H9 (cell line): ENCODE measurements around the gene DBNL. TPM values are rescaled to one million over a fixed set of nuclear protein-coding genes. Genes with fewer than 3 reads are reported as not detected.

ENCODE experiments used
- DNase-seq: peaks from one replicate; pipeline ENCODE4 v3.0.0-alpha.2; 2017
- H2AFZ ChIP-seq: one replicate; pipeline ENCODE4 v1.6.1; 2013; ENCODE audit warnings: mild to moderate bottlenecking, low read length, control low read depth, moderate library complexity
- H2AK5ac ChIP-seq: 2 replicates; pipeline ENCODE4 v1.6.1; 2013; ENCODE audit warnings: low read length, control low read depth, mixed read lengths; ENCODE audit not compliant: insufficient read length
- H2BK120ac ChIP-seq: one replicate; pipeline ENCODE4 v1.6.1; 2013; ENCODE audit warnings: low read depth, mild to moderate bottlenecking, low read length, control low read depth, inconsistent platforms; ENCODE audit not compliant: poor library complexity, severe bottlenecking
- H2BK12ac ChIP-seq: 2 replicates; pipeline ENCODE4 v1.6.1; 2013; ENCODE audit warnings: low read length, control low read depth, mixed read lengths, low read depth; ENCODE audit not compliant: insufficient read length
- H2BK15ac ChIP-seq: 2 replicates; pipeline ENCODE4 v1.6.1; 2013; ENCODE audit warnings: low read depth, low read length, control low read depth
- H2BK20ac ChIP-seq: one replicate; pipeline ENCODE4 v1.6.1; 2013; ENCODE audit warnings: low read depth, mild to moderate bottlenecking, low read length, control low read depth, inconsistent platforms; ENCODE audit not compliant: poor library complexity, severe bottlenecking
- H2BK5ac ChIP-seq: 2 replicates; pipeline ENCODE4 v1.6.1; 2013; ENCODE audit warnings: low read length, control low read depth, mixed read lengths; ENCODE audit not compliant: insufficient read length
- H3K14ac ChIP-seq: 2 replicates; pipeline ENCODE4 v1.6.1; 2013; ENCODE audit warnings: low read length, control low read depth; ENCODE audit not compliant: insufficient read depth
- H3K18ac ChIP-seq: 2 replicates; pipeline ENCODE4 v1.6.1; 2013; ENCODE audit warnings: low read depth, mild to moderate bottlenecking, mixed read lengths, low read length, control low read depth; ENCODE audit not compliant: insufficient read length
- H3K23ac ChIP-seq: 2 replicates; pipeline ENCODE4 v1.6.1; 2013; ENCODE audit warnings: low read length, control low read depth, mixed read lengths, low read depth; ENCODE audit not compliant: insufficient read length
- H3K23me2 ChIP-seq: 2 replicates; pipeline ENCODE4 v1.6.1; 2013; ENCODE audit warnings: low read depth, mild to moderate bottlenecking, mixed read lengths, low read length, control low read depth; ENCODE audit not compliant: insufficient read length, poor library complexity, severe bottlenecking
- H3K27ac ChIP-seq: 2 replicates; pipeline ENCODE4 v1.5.1; 2013; ENCODE audit warnings: low read length, control low read depth, mixed read lengths, low read depth; ENCODE audit not compliant: insufficient read length
- H3K27me3 ChIP-seq: 2 replicates; pipeline ENCODE4 v1.6.1; 2013; ENCODE audit warnings: low read length, control low read depth, inconsistent platforms; ENCODE audit not compliant: insufficient read depth
- H3K4ac ChIP-seq: 2 replicates; pipeline ENCODE4 v1.6.1; 2013; ENCODE audit warnings: low read depth, mild to moderate bottlenecking, control low read depth, inconsistent platforms, low read length, moderate library complexity
- H3K4me1 ChIP-seq: 2 replicates; pipeline ENCODE4 v1.6.1; 2013; ENCODE audit warnings: low read length, control low read depth, inconsistent platforms; ENCODE audit not compliant: insufficient read depth
- H3K4me2 ChIP-seq: 2 replicates; pipeline ENCODE4 v1.6.1; 2013; ENCODE audit warnings: low read length, control low read depth, mixed read lengths; ENCODE audit not compliant: insufficient read length, insufficient read depth
- H3K56ac ChIP-seq: 2 replicates; pipeline ENCODE4 v1.6.1; 2013; ENCODE audit warnings: low read depth, mild to moderate bottlenecking, mixed read lengths, low read length, control low read depth; ENCODE audit not compliant: insufficient read length
- H3K79me1 ChIP-seq: 2 replicates; pipeline ENCODE4 v1.6.1; 2013; ENCODE audit warnings: low read depth, mild to moderate bottlenecking, moderate library complexity, low read length, control low read depth, inconsistent platforms; ENCODE audit not compliant: insufficient read depth, poor library complexity, severe bottlenecking
- H3K79me2 ChIP-seq: 2 replicates; pipeline ENCODE4 v1.6.1; 2013; ENCODE audit warnings: low read length, control low read depth, inconsistent platforms; ENCODE audit not compliant: insufficient read depth
- H3K9ac ChIP-seq: 2 replicates; pipeline ENCODE4 v1.6.1; 2013; ENCODE audit warnings: low read length, control low read depth, mixed read lengths; ENCODE audit not compliant: insufficient read length; ENCODE audit errors: extremely low read depth
- H3K9me3 ChIP-seq: one replicate; pipeline ENCODE4 v1.6.1; 2013; ENCODE audit warnings: low read depth, low read length, inconsistent platforms; ENCODE audit not compliant: control insufficient read depth
- H3T11ph ChIP-seq: one replicate; pipeline ENCODE4 v1.6.1; 2013; ENCODE audit warnings: mild to moderate bottlenecking, low read length, control low read depth, inconsistent platforms
- H4K20me1 ChIP-seq: one replicate; pipeline ENCODE4 v1.6.1; 2013; ENCODE audit not compliant: control insufficient read depth, insufficient read length, insufficient read depth
- H4K5ac ChIP-seq: 2 replicates; pipeline ENCODE4 v1.6.1; 2013; ENCODE audit warnings: low read depth, mild to moderate bottlenecking, mixed read lengths, low read length, control low read depth; ENCODE audit not compliant: insufficient read length
- H4K8ac ChIP-seq: replicated peaks from 2 replicates; pipeline ENCODE4 v1.6.1; 2013; ENCODE audit warnings: low read length, control low read depth, mixed read lengths, low read depth; ENCODE audit not compliant: insufficient read length
- H4K91ac ChIP-seq: 2 replicates; pipeline ENCODE4 v1.6.1; 2013; ENCODE audit warnings: low read depth, mild to moderate bottlenecking, moderate library complexity, mixed read lengths, low read length, control low read depth; ENCODE audit not compliant: insufficient read length
- H3K27ac Mint-ChIP-seq, 3 experiments: 2 replicates in 2 of 3; 3 replicates in 1 of 3; pipeline ENCODE4 v1.8.0; 2020 to 2021; ENCODE audit warnings: mixed read lengths in 3 of 3, mild to moderate bottlenecking in 1 of 3, moderate library complexity in 1 of 3
- H3K27me3 Mint-ChIP-seq: 2 replicates; pipeline ENCODE4 v1.8.0; 2021; ENCODE audit warnings: low read depth, mild to moderate bottlenecking, moderate library complexity, mixed read lengths
- H3K36me3 Mint-ChIP-seq, 3 experiments: 2 replicates in 2 of 3; 3 replicates in 1 of 3; pipeline ENCODE4 v1.8.0; 2020 to 2021; ENCODE audit warnings: low read depth in 3 of 3, mixed read lengths in 3 of 3; ENCODE audit not compliant: insufficient read depth in 1 of 3
- H3K4me1 Mint-ChIP-seq, 2 experiments: 2 replicates each; pipeline ENCODE4 v1.8.0; 2020; ENCODE audit warnings: mixed read lengths in 2 of 2
- H3K4me3 Mint-ChIP-seq, 2 experiments: 2 replicates in 1 of 2; 3 replicates in 1 of 2; pipeline ENCODE4 v1.8.0; 2020 to 2021; ENCODE audit warnings: mild to moderate bottlenecking in 2 of 2, mixed read lengths in 2 of 2, moderate library complexity in 1 of 2
- H3K9me3 Mint-ChIP-seq, 2 experiments: 2 replicates in 1 of 2; 3 replicates in 1 of 2; pipeline ENCODE4 v1.8.0; 2020; ENCODE audit warnings: mild to moderate bottlenecking in 2 of 2, mixed read lengths in 2 of 2, moderate library complexity in 1 of 2
- WGBS: extraction: QIAGEN DNeasy Blood & Tissue Kit; methylation state at CpG from one replicate; pipeline ENCODE4 v1.1.7; 2013; ENCODE audit warnings: missing lambda C conversion rate, low lambda C conversion rate, mixed read lengths; ENCODE audit not compliant: insufficient read length; ENCODE audit errors: extremely low coverage; 5-methylcytosine and 5-hydroxymethylcytosine counted together
- total RNA-seq: library from RNA; stranded (reverse); gene quantifications from 2 replicates; pipeline ENCODE4 v1.2.1, GENCODE V29; 2021
- TF ChIP-seq, protein P1 (sequence below): fragments of 200-600 bp; sonication (generic); conservative IDR thresholded peaks from 3 replicates; pipeline ENCODE4 v1.8.0; 2021; ENCODE audit warnings: antibody characterized with exemption, mild to moderate bottlenecking

DBNL gene
- total RNA-seq, 1 experiment from 2014 or later = 51.3 TPM

DNA sequence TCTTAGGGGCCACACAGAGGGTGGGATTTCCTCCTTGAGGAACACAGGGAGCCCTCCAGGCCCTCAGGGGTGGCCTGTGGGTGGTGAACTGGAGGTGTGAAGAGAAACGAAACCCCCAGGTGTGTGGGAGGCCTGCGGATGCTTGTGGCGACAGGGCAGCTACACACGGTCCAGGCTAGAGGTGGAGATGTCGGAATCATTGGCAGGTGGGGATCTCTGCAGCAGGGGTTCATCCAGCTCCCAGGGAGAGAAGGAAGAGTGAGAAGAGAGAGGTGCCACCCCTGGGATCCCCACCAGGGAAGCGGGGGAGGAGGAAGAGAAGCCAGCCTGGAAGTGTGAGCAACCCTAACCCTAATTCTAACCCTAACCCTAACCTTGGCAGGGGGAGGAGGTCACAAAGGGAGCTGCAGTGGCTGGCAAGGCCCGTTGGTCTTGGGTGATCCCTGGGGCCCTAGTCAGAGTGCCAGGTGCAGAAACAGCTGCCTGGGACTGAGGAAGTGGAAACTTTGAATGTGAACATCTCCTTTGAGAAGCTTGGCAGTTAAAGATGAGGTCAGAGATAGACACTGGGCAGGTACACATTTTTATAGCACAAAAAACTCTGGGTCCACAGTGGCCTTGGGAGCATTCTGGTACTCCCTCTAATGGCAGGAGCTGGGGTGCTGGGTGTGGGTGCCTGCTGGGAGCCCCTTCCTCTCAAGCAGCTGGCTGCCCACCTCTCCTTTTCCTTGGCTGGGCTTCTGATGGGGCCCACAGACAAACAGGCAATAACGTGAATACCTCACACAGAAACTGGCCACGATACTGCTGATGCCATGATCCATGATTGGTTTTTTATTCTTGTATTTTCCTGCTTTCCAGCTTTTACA is 52.8 kb downstream of the DBNL start:
- no peaks in the 10 kb centered on the region for H3K27me3 ChIP-seq
- H3K9me3 Mint-ChIP-seq = no peaks in the 10 kb centered on the region; a peak in 1 of 5 replicates
- WGBS = no CpG with 5 or more reads among the region's 9 CpGs

More for the DNA sequence above, 52.8 kb downstream of the DBNL start:
- Histone ChIP-seq H3K56ac (no peak overlapping the region), H2BK120ac (no peak overlapping the region), H3T11ph (no peak overlapping the region), H3K18ac (no peak overlapping the region), H3K9ac (no peak overlapping the region), H2BK15ac (no peak overlapping the region), H3K79me2 (no peaks in the 10 kb centered on the region), H3K9me3 (no peaks in the 10 kb centered on the region), H3K79me1 (no peaks in the 10 kb centered on the region), H2AFZ (no peak overlapping the region), H4K8ac (no peak overlapping the region), H3K23ac (no peak overlapping the region), H3K23me2 (no peaks in the 10 kb centered on the region), H3K4me2 (no peak overlapping the region), H3K14ac (no peak overlapping the region; the same call in 1 of the 2 replicates), H2BK5ac (no peak overlapping the region), H4K91ac (no peak overlapping the region), H4K5ac (no peak overlapping the region), H3K4ac (no peak overlapping the region), H2BK12ac (no peak overlapping the region), H3K27ac (no peak overlapping the region), H2AK5ac (no peak overlapping the region), H4K20me1 (no peaks in the 10 kb centered on the region), H3K4me1 (no peaks in the 10 kb centered on the region), H2BK20ac (no peak overlapping the region)
- peaks cover 23% of the 10 kb centered on the region for H3K27me3 Mint-ChIP-seq
- no peaks in the 10 kb centered on the region for H3K36me3 Mint-ChIP-seq
- H3K4me1 Mint-ChIP-seq = peaks cover 0 to 10% of the 10 kb centered on the region in 2 experiments; a peak in 2 of 4 replicates
- no peak overlapping the region; a peak in 1 of 5 replicates for H3K4me3 Mint-ChIP-seq
- no peak for DNase-seq
- H3K27ac Mint-ChIP-seq = no peak overlapping the region
- TF ChIP-seq, protein P1, sequence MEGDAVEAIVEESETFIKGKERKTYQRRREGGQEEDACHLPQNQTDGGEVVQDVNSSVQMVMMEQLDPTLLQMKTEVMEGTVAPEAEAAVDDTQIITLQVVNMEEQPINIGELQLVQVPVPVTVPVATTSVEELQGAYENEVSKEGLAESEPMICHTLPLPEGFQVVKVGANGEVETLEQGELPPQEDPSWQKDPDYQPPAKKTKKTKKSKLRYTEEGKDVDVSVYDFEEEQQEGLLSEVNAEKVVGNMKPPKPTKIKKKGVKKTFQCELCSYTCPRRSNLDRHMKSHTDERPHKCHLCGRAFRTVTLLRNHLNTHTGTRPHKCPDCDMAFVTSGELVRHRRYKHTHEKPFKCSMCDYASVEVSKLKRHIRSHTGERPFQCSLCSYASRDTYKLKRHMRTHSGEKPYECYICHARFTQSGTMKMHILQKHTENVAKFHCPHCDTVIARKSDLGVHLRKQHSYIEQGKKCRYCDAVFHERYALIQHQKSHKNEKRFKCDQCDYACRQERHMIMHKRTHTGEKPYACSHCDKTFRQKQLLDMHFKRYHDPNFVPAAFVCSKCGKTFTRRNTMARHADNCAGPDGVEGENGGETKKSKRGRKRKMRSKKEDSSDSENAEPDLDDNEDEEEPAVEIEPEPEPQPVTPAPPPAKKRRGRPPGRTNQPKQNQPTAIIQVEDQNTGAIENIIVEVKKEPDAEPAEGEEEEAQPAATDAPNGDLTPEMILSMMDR = no peak
